Muscle layer of duodenum (tissue), 2 donors: ENCODE data around the gene TMEM53.

Source experiments
- H3K27ac ChIP-seq: one replicate; pipeline ENCODE4 v1.7.0; 2013; ENCODE audit warnings: mild to moderate bottlenecking, low read length
- H3K27me3 ChIP-seq: one replicate; pipeline ENCODE4 v1.7.0; 2013; ENCODE audit warnings: low read depth, mild to moderate bottlenecking, control low read depth, low read length
- H3K36me3 ChIP-seq, 2 donors: one replicate each; pipeline ENCODE4 v1.7.0; 2013; ENCODE audit warnings: low read length in 2 of 2, control low read depth in 1 of 2, mild to moderate bottlenecking in 1 of 2; ENCODE audit not compliant: insufficient read depth in 2 of 2, control insufficient read depth in 1 of 2
- H3K4me1 ChIP-seq, 2 donors: one replicate each; pipeline ENCODE4 v1.7.0; 2013; ENCODE audit warnings: low read length in 2 of 2, mild to moderate bottlenecking in 2 of 2, control low read depth in 1 of 2, moderate library complexity in 1 of 2; ENCODE audit not compliant: insufficient read depth in 2 of 2, control insufficient read depth in 1 of 2
- H3K4me3 ChIP-seq, 2 donors: one replicate each; pipeline ENCODE4 v1.7.0; 2013; ENCODE audit warnings: low read length in 2 of 2, low read depth in 1 of 2, mild to moderate bottlenecking in 1 of 2
- H3K9me3 ChIP-seq, 2 donors: one replicate each; pipeline ENCODE4 v1.7.0; 2013; ENCODE audit warnings: low read length in 2 of 2, control low read depth in 1 of 2, mild to moderate bottlenecking in 1 of 2; ENCODE audit not compliant: control insufficient read depth in 1 of 2
- donor health status: healthy.

TMEM53 gene

DNA sequence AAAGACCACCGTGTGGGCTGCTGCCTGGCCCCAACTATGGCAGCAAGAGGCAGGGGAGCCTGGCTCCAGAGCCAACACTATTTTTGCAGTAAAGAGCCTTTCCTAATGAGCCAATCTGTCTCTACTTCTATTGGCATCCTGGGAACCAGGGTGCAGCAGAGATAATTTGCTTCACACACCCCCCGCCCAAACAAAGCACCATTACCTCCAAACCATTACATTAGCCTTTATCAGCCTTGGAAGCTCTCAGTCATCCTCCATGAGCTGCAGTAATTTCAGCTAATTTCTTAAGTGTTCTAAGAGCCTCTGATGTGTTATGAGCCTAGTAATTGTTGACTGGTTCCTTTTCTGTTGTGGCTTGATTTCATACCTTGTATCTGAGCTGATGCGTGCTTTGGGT lies 21.8 kb upstream of the TMEM53 start:
- H3K4me3 ChIP-seq, result no peak overlapping the region
- H3K36me3 ChIP-seq, result no peaks in the 10 kb centered on the region
- H3K27me3 ChIP-seq, result no peaks in the 10 kb centered on the region
- H3K9me3 ChIP-seq, result no peaks in the 10 kb centered on the region
- no peak overlapping the region for H3K27ac ChIP-seq
- no peaks in the 10 kb centered on the region for H3K4me1 ChIP-seq

DNA sequence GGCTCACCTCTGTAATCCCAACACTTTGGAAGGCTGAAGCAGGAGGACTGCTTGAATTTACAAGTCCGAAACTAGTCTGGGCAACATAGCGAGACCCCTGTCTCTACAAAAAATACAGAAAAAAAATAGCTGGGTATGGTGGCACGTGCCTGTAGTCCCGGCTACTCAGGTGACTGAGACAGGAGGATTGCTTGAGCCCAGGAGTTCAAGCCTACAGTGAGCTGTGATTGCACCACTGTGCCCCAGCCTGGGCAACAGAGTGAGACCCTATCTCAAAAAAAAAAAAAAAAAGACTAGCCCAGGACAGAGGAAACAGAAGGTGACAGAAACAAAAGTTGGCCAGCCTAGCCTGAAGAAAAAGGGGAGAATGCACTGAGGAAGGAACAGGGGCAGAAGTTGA lies 21.4 kb upstream of the TMEM53 start:
- H3K4me1 ChIP-seq, result no peaks in the 10 kb centered on the region
- no peak overlapping the region for H3K4me3 ChIP-seq
- H3K36me3 ChIP-seq, result no peaks in the 10 kb centered on the region
- no peak overlapping the region for H3K27ac ChIP-seq
- H3K9me3 ChIP-seq, result no peaks in the 10 kb centered on the region
- no peaks in the 10 kb centered on the region for H3K27me3 ChIP-seq

DNA sequence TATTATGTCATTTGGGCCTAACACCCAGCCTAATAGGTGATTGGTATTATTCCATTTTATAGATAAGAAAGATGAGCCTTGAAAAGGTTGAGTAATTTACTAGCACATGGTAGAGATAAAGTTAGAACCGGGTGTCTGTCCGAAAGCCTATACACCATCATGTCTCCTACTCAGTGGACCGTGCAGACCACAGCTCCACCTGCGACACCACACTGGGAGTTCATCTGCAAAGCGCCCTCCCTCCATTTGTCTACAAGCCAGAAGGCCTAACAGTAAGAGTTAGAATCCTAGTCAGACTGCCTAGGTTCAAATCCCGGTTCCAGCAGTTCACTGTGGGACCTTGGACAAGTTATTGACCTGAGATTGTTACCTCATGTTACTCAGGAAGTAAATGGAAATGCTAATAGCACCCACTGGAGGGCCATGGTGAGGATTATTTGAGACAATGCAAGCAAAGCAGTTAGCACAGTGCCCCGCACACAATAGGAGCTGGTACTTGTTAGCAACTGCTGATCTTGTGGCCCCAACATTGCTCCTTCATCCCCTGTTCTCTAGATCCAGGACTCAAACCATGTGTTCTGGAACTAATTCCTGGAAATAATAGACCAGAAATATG lies 20.7 kb upstream of the TMEM53 start:
- no peaks in the 10 kb centered on the region for H3K36me3 ChIP-seq
- H3K4me3 ChIP-seq, result no peak overlapping the region
- H3K27ac ChIP-seq, result no peak overlapping the region
- H3K9me3 ChIP-seq, result no peaks in the 10 kb centered on the region
- H3K27me3 ChIP-seq, result no peaks in the 10 kb centered on the region
- no peaks in the 10 kb centered on the region for H3K4me1 ChIP-seq

- H3K27me3 ChIP-seq, result no peaks in the 10 kb centered on the region
- H3K36me3 ChIP-seq, result no peaks in the 10 kb centered on the region
- H3K4me3 ChIP-seq, result no peak overlapping the region
- no peaks in the 10 kb centered on the region for H3K9me3 ChIP-seq
- no peaks in the 10 kb centered on the region for H3K4me1 ChIP-seq
- H3K27ac ChIP-seq, result no peak overlapping the region
Measured at GRCh38 chr1:44693900-44694299, 19.6 kb upstream of the TMEM53 start.

GRCh38 chr1:44693159-44693558 lies 18.9 kb upstream of the TMEM53 start:
- Histone ChIP-seq H3K36me3 (no peaks in the 10 kb centered on the region), H3K9me3 (no peaks in the 10 kb centered on the region), H3K4me3 (no peak overlapping the region), H3K27ac (no peak overlapping the region), H3K27me3 (no peaks in the 10 kb centered on the region), H3K4me1 (no peaks in the 10 kb centered on the region)

GRCh38 chr1:44689447-44689765 lies 15.1 kb upstream of the TMEM53 start:
- Histone ChIP-seq H3K36me3 (no peaks in the 10 kb centered on the region), H3K4me3 (no peak overlapping the region), H3K9me3 (no peaks in the 10 kb centered on the region), H3K27ac (no peak overlapping the region), H3K4me1 (no peaks in the 10 kb centered on the region), H3K27me3 (no peaks in the 10 kb centered on the region)

DNA sequence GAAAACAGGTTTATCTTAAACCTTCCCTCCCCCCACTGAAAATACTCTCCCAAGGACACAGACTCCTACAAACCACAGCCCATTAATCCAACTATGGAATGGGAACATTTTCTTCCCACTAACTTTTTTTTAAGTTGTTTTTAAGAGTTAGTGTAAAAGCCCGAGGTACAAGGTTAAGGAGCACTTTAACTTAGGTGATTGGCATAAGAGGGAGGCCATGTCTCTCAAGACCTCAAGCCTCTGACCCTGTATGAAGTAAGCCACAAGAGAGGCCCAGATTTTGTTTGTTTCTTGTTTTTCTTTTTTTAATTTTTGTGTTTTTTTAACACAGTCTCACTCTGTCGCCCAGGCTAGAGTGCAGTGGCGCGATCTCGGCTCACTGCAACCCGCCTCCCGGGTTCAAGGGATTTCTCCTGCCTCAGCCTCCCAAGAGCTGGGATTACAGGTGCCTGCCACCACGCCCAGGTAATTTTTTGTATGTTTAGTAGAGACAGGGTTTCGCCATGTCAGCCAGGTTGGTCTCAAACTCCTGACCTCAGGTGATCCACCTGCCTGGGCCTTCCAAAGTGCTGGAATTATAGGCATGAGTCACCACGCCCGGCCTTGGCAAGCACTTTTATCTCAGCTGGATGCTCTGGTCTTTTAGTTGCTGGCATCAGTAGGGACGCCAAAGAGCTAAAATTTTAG lies 14.6 kb upstream of the TMEM53 start:
- no peak overlapping the region for H3K27ac ChIP-seq
- no peaks in the 10 kb centered on the region for H3K36me3 ChIP-seq
- H3K4me1 ChIP-seq, result no peaks in the 10 kb centered on the region
- no peaks in the 10 kb centered on the region for H3K27me3 ChIP-seq
- no peak overlapping the region for H3K4me3 ChIP-seq
- H3K9me3 ChIP-seq, result no peaks in the 10 kb centered on the region

- no peaks in the 10 kb centered on the region for H3K9me3 ChIP-seq
- H3K4me3 ChIP-seq, result no peak overlapping the region
- H3K36me3 ChIP-seq, result no peaks in the 10 kb centered on the region
- no peak overlapping the region for H3K27ac ChIP-seq
- no peaks in the 10 kb centered on the region for H3K4me1 ChIP-seq
- H3K27me3 ChIP-seq, result no peaks in the 10 kb centered on the region
Measured at GRCh38 chr1:44685881-44686280, 11.6 kb upstream of the TMEM53 start.

GRCh38 chr1:44685218-44685617 lies 10.9 kb upstream of the TMEM53 start:
- Histone ChIP-seq H3K4me3 (no peak overlapping the region), H3K27me3 (no peaks in the 10 kb centered on the region), H3K27ac (no peak overlapping the region), H3K4me1 (no peaks in the 10 kb centered on the region), H3K9me3 (no peaks in the 10 kb centered on the region), H3K36me3 (no peaks in the 10 kb centered on the region)

GRCh38 chr1:44684525-44684924 lies 10.2 kb upstream of the TMEM53 start:
- Histone ChIP-seq H3K27ac (no peak overlapping the region), H3K27me3 (no peaks in the 10 kb centered on the region), H3K4me1 (no peaks in the 10 kb centered on the region), H3K4me3 (no peak overlapping the region), H3K36me3 (no peaks in the 10 kb centered on the region), H3K9me3 (no peaks in the 10 kb centered on the region)

- Histone ChIP-seq H3K4me3 (no peak overlapping the region), H3K27me3 (no peaks in the 10 kb centered on the region), H3K9me3 (no peaks in the 10 kb centered on the region), H3K36me3 (no peaks in the 10 kb centered on the region), H3K27ac (no peak overlapping the region), H3K4me1 (no peaks in the 10 kb centered on the region)
Measured at GRCh38 chr1:44682883-44683265, 8.6 kb upstream of the TMEM53 start.
